Measurements from ENCODE around the gene OR2V2.

The OR2V2 gene

GRCh38 chr5:181192337-181193046 lies 45.1 kb downstream of the OR2V2 start:
- Histone ChIP-seq H3K4me1 (ENCODE audit: low read length) (peaks cover 8% of the 10 kb centered on the region), H3K4me3 (ENCODE audit: low read length) (peak overlapping the region; percentile 81), H3K4me2 (ENCODE audit: low read length) (peak overlapping the region; percentile 85), H3K27me3 (ENCODE audit: low read depth, low read length) (no peaks in the 10 kb centered on the region), H3K79me2 (ENCODE audit: low read length) (peaks cover 12% of the 10 kb centered on the region), H3K9ac (ENCODE audit: low read length) (peak overlapping the region; percentile 73), H3K27ac (ENCODE audit: low read length) (peak overlapping the region; percentile 55), H3K36me3 (replicated peaks; ENCODE audit: low read depth, low read length) (no peaks in the 10 kb centered on the region), H4K20me1 (ENCODE audit: insufficient read depth, low read length) (no peaks in the 10 kb centered on the region), H2AFZ (ENCODE audit: low read depth, low read length) (0 out of 2 replicates have a peak overlapping the region, but pooled peaks have one; percentile 5), H3K9me3 (ENCODE audit: insufficient read depth, low read length) (no peaks in the 10 kb centered on the region)
- no peak for TF ChIP-seq EZH2phosphoT487 (IDR thresholded peaks at IDR 0.05; ENCODE audit: low read depth)
- TF ChIP-seq CTCF (IDR thresholded peaks at IDR 0.05; ENCODE audit: low read depth, low read length), result no peak

DNA sequence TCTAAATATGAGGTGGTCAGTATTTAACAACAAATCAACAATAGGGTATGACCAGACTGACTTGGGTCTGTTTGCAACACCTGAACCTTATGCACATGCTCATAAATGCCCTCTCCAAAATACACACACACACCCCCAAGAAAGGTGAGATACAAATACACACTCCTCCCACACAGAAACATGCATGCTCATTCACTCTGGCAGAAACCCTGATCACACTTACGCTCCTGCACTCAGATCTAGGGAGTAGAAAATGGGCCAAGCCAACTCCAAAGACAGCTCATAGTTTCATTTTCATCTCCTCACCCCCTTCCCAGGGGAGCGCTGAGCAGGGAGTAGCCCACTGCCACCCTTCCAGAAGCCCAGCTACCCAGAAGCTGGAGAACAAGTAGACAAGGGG lies 46.3 kb downstream of the OR2V2 start:
- Histone ChIP-seq H2AFZ (ENCODE audit: low read depth, low read length) (no peak overlapping the region), H3K4me1 (ENCODE audit: low read length) (peaks cover 10% of the 10 kb centered on the region), H3K36me3 (replicated peaks; ENCODE audit: low read depth, low read length) (no peaks in the 10 kb centered on the region), H4K20me1 (ENCODE audit: insufficient read depth, low read length) (no peaks in the 10 kb centered on the region), H3K4me3 (ENCODE audit: low read length) (no peak overlapping the region), H3K79me2 (ENCODE audit: low read length) (peaks cover 12% of the 10 kb centered on the region), H3K9ac (ENCODE audit: low read length) (no peak overlapping the region), H3K9me3 (ENCODE audit: insufficient read depth, low read length) (no peaks in the 10 kb centered on the region), H3K27me3 (ENCODE audit: low read depth, low read length) (no peaks in the 10 kb centered on the region), H3K27ac (ENCODE audit: low read length) (no peak overlapping the region), H3K4me2 (ENCODE audit: low read length) (no peak overlapping the region)
- TF ChIP-seq EZH2phosphoT487 (IDR thresholded peaks at IDR 0.05; ENCODE audit: low read depth), result no peak
- TF ChIP-seq CTCF (IDR thresholded peaks at IDR 0.05; ENCODE audit: low read depth, low read length), result no peak

DNA sequence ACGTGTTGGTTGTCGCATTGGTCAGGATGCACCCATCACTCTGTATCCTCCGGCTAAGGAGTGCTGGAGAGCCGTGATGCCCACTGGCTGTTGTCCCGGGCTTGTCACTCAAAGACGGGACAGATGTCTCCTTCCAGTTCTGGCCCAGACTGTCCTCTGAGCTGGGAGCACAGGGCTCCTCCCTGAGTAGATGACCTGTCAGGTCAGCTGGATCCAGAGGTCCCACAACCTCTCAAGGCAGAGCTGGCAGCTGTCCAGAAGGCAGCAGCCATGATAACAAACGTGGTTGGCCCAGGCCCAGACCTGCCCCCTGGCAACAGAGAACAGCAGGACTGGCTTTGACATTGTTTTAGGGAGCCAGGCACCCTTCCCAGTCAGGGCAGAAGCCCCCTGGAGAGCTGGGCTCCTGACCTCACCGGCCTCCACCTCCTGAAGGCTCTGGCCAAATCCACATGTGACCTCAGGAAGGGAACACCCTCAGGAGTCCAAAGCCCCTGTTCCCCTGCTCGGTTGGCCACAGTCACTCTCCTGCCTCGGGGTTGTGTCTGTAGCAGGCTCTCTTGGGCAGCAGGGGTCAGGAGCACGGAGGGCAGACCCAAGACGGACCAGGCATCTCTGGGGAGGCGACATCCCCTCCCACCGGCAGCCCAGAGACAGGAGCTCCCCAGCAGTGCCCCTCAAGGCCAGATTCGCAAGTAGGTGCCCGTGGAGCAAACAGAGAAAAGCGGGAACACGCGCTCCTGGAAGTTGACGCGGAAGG lies 47.3 kb downstream of the OR2V2 start:
- H3K4me2 ChIP-seq (ENCODE audit: low read length), result no peak overlapping the region
- peaks cover 12% of the 10 kb centered on the region for H3K79me2 ChIP-seq (ENCODE audit: low read length)
- H3K36me3 ChIP-seq (replicated peaks; ENCODE audit: low read depth, low read length), result no peaks in the 10 kb centered on the region
- H2AFZ ChIP-seq (ENCODE audit: low read depth, low read length), result no peak overlapping the region
- no peaks in the 10 kb centered on the region for H3K9me3 ChIP-seq (ENCODE audit: insufficient read depth, low read length)
- no peak overlapping the region for H3K27ac ChIP-seq (ENCODE audit: low read length)
- H3K27me3 ChIP-seq (ENCODE audit: low read depth, low read length), result 0 out of 2 replicates have a peak, but pooled peaks cover 6% of the 10 kb centered on the region
- no peak overlapping the region for H3K9ac ChIP-seq (ENCODE audit: low read length)
- TF ChIP-seq CTCF (IDR thresholded peaks at IDR 0.05; ENCODE audit: low read depth, low read length) (no peak), EZH2phosphoT487 (IDR thresholded peaks at IDR 0.05; ENCODE audit: low read depth) (no peak)
- no peak overlapping the region for H3K4me3 ChIP-seq (ENCODE audit: low read length)
- H4K20me1 ChIP-seq (ENCODE audit: insufficient read depth, low read length), result no peaks in the 10 kb centered on the region
- H3K4me1 ChIP-seq (ENCODE audit: low read length), result peaks cover 20% of the 10 kb centered on the region

DNA sequence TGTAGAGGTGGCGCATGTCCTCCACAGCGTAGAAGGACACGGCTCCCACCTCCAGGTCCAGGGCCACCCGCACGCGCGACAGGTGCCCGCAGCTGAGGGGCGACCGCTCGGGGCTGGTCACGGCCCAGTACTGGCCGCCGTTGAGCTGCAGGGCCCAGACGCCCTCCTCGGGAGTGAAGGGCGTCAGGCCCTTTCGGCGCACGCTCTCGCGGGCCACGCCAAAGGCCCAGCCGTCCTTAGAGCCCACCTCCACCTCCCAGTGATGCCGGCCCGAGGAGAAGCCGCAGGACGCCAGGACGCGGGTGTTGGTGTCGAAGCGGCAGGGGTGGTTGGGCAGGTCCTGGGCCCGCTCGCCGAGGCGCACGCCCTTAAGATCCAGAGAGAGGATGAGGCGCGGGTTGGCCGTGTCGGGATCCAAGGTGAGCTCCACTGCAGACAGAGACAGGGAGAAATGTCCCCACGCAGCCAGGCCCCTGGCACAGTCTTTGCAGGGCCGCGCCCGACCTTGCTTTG lies 47.9 kb downstream of the OR2V2 start:
- TF ChIP-seq EZH2phosphoT487 (IDR thresholded peaks at IDR 0.05; ENCODE audit: low read depth) (no peak), CTCF (IDR thresholded peaks at IDR 0.05; ENCODE audit: low read depth, low read length) (no peak)
- Histone ChIP-seq H3K79me2 (ENCODE audit: low read length) (peaks cover 12% of the 10 kb centered on the region), H3K27ac (ENCODE audit: low read length) (no peak overlapping the region), H3K9ac (ENCODE audit: low read length) (no peak overlapping the region), H3K27me3 (ENCODE audit: low read depth, low read length) (peaks cover 7% of the 10 kb centered on the region; the same call in 1 of the 2 replicates), H3K4me2 (ENCODE audit: low read length) (no peak overlapping the region), H3K36me3 (replicated peaks; ENCODE audit: low read depth, low read length) (no peaks in the 10 kb centered on the region), H3K9me3 (ENCODE audit: insufficient read depth, low read length) (no peaks in the 10 kb centered on the region), H3K4me1 (ENCODE audit: low read length) (peaks cover 21% of the 10 kb centered on the region), H4K20me1 (ENCODE audit: insufficient read depth, low read length) (no peaks in the 10 kb centered on the region), H2AFZ (ENCODE audit: low read depth, low read length) (no peak overlapping the region), H3K4me3 (ENCODE audit: low read length) (no peak overlapping the region)

Measured in OCI-LY3 (cell line).